Measurements from ENCODE around the gene ANO1. TPM values are rescaled to one million over a fixed set of nuclear protein-coding genes. Genes with fewer than 3 reads are reported as not detected.

The ANO1 gene
- polyA plus RNA-seq, 4 donors = 1.1 to 8.3 (median 2.9) TPM; not detected in 1

DNA sequence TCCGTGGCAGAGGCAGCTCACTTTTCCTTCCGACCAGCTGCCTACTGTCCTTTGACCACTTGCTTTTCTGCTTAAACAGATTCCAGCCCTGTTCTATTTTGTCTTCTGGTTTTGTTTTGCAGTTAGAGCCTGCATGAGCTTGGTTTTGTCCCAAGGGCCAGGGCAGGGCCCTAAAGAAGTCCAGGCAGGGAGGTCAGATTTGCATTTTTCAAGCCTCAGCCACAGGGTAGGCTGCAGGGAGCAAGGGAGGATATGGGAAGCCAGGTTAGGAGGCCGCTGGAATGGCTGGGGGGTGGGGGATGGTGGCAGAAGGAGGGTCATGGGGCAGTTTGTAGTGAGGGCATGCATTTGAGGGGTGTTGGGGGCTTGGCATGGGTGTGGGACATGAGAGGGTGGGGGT, 148.1 kb downstream of the ANO1 start:
- DNase-seq (no peak), FAIRE-seq (no peak)
- Histone ChIP-seq H3K4me1 (ENCODE audit: control insufficient read depth in 3 of 3, insufficient read depth in 2 of 3, low read depth in 1 of 3, low read length in 2 of 3) (peaks cover 4 to 13% (median 4%) of the 10 kb centered on the region in 3 donors), H3K4me3 (ENCODE audit: low read depth in 1 of 3, low read length in 3 of 3) (no peak overlapping the region), H3K27ac (ENCODE audit: low read depth in 1 of 3, low read length in 2 of 3) (peak overlapping the region in 2 of 3 donors; percentile 76 to 89), H3K9me3 (ENCODE audit: control insufficient read depth in 2 of 2, insufficient read depth in 1 of 2, low read depth in 1 of 2, low read length in 1 of 2) (peaks cover 0 to 3% of the 10 kb centered on the region in 2 donors), H3K36me3 (ENCODE audit: control insufficient read depth in 3 of 3, insufficient read depth in 2 of 3, low read depth in 1 of 3, low read length in 3 of 3) (no peaks in the 10 kb centered on the region), H3K27me3 (ENCODE audit: control insufficient read depth in 3 of 3, insufficient read depth in 3 of 3, low read length in 3 of 3) (no peaks in the 10 kb centered on the region)
- WGBS, 3 donors = 24 to 69% (median 47%) methylated on average over 3 of the region's 3 CpGs

DNA sequence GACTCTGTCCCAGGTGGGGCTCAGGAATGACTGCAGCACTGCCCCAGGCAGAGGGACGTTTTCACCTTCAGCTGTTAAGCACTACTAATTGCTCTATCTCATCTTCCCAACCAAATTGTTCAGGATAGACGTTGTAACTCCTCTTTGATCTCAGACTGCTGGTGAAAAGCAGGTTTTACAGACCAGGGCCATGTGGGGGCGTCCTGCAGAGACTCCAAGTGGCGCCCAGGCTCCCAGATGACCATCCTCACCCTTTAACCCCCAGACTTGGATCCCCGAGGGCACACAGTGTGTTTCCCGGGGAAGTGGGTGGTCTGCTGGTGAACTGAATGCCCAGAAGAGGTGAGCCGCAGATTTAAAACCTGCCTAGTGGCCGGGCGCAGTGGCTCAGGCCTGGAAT, 148.8 kb downstream of the ANO1 start:
- Histone ChIP-seq H3K36me3 (ENCODE audit: control insufficient read depth in 3 of 3, insufficient read depth in 2 of 3, low read depth in 1 of 3, low read length in 3 of 3) (no peaks in the 10 kb centered on the region), H3K9me3 (ENCODE audit: control insufficient read depth in 2 of 2, insufficient read depth in 1 of 2, low read depth in 1 of 2, low read length in 1 of 2) (peaks cover 0 to 3% of the 10 kb centered on the region in 2 donors), H3K4me3 (ENCODE audit: low read depth in 1 of 3, low read length in 3 of 3) (no peak overlapping the region), H3K27ac (ENCODE audit: low read depth in 1 of 3, low read length in 2 of 3) (peak overlapping the region in 2 of 3 donors; percentile 76 to 89), H3K27me3 (ENCODE audit: control insufficient read depth in 3 of 3, insufficient read depth in 3 of 3, low read length in 3 of 3) (no peaks in the 10 kb centered on the region), H3K4me1 (ENCODE audit: control insufficient read depth in 3 of 3, insufficient read depth in 2 of 3, low read depth in 1 of 3, low read length in 2 of 3) (peaks cover 4 to 13% (median 4%) of the 10 kb centered on the region in 3 donors)
- no peak for FAIRE-seq
- 56 to 58% (median 57%) methylated on average over 9 of the region's 9 CpGs for WGBS, 3 donors
- DNase-seq = no peak

DNA sequence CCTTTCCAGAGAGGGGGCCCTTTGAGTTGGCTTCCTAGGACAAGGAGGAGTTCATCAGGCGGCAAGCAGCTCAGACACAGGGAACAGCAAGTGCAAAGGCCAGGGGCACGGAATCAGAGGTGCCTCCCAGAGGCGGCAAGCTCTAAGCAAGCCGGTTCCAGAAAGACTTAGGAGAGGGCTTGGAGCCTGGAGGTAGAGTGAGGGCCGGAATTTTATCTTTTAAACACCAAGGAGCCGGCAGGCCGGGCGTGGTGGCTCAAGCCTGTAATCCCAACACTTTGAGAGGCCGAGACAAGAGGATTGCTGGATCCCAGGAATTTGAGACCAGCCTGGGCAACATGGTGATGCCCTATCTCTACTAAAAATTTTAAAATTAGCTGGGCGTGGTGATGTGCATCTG, 151.6 kb downstream of the ANO1 start:
- Histone ChIP-seq H3K9me3 (ENCODE audit: control insufficient read depth in 2 of 2, insufficient read depth in 1 of 2, low read depth in 1 of 2, low read length in 1 of 2) (peaks cover 1 to 6% of the 10 kb centered on the region in 2 donors), H3K36me3 (ENCODE audit: control insufficient read depth in 3 of 3, insufficient read depth in 2 of 3, low read depth in 1 of 3, low read length in 3 of 3) (no peaks in the 10 kb centered on the region), H3K27ac (ENCODE audit: low read depth in 1 of 3, low read length in 2 of 3) (no peak overlapping the region), H3K27me3 (ENCODE audit: control insufficient read depth in 3 of 3, insufficient read depth in 3 of 3, low read length in 3 of 3) (no peaks in the 10 kb centered on the region), H3K4me3 (ENCODE audit: low read depth in 1 of 3, low read length in 3 of 3) (no peak overlapping the region), H3K4me1 (ENCODE audit: control insufficient read depth in 3 of 3, insufficient read depth in 2 of 3, low read depth in 1 of 3, low read length in 2 of 3) (peaks cover 4 to 13% (median 4%) of the 10 kb centered on the region in 3 donors)
- FAIRE-seq (no peak), DNase-seq (peak in 1 of 2 donors; percentile 43)
- 53 to 70% (median 68%) methylated on average over 10 of the region's 10 CpGs for WGBS, 3 donors

DNA sequence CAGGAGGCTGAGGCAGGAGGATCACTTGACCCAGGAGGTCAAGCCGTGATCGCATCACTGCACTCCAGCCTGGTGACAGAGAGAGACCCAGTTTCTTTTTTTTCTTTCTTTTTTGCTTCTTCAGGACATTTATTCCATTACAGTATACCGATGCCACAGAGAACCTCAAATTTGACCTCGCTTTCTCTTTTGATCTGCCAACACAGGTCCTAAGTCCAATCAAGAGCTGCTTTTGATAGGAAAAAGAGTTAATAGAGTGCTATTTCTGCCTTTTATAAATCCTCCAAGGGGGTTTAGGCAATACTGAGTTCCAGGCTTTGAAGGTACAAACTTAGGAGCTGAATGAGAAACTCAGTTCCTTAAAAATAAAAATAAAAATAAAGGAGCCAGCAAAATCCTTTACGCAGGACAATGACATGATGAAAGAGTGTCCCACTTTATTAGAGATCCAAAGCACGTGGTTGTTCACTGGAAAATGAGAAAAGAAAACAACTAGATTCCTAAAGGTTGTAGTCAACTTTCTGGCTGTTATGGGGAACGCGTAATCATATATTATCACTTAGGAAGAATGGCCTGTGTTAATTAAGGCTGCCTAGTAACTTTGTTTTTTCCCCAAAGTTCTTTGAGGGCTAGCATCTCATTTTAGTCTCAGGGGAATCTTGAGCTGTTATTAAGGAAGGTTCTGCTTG, 152.2 kb downstream of the ANO1 start:
- no peak for FAIRE-seq

DNA sequence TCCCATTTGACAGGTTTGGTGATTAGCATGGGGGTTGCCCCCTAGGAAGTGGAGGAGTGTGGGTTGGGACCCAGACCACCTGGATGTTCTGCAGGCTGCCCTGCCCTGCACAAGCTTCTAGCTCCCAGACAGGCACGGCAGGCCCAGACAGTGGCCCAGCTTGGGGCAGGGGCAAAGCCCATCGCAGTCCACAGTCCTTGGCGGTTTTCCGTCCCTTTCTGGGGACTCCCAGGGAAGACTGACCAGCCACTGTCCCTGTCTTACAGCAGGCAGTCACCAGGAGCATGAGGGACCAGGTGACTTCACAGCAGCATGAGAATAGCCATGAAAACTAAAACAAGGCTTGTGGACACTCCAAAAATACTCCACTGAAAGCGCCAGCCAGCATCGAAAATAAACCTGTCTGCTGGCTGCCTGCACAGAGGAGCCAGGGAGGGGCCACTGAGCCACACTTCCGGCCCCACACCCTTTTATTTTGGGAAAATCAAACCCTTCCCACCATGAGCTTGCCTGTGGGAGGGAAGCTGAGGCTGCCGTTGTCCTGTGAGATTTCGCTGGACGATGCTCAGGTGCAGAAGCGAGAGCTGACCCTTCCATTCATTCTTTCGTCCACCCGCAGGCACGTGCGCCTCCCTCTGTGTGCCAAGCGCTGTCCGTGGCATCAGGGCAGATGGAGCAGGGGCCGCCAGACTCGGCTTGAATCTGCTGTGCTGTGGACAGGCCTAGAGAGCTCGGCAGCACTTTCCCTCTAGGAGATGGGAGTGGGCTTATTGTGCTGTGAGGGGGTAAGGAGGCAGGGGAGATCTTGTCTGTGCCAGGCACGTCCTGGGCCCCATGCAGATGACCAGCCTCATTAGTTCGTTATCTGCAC, 153.0 kb downstream of the ANO1 start:
- DNase-seq (no peak), FAIRE-seq (no peak)
- Histone ChIP-seq H3K27me3 (ENCODE audit: control insufficient read depth in 3 of 3, insufficient read depth in 3 of 3, low read length in 3 of 3) (no peaks in the 10 kb centered on the region), H3K27ac (ENCODE audit: low read depth in 1 of 3, low read length in 2 of 3) (no peak overlapping the region), H3K4me3 (ENCODE audit: low read depth in 1 of 3, low read length in 3 of 3) (no peak overlapping the region), H3K9me3 (ENCODE audit: control insufficient read depth in 2 of 2, insufficient read depth in 1 of 2, low read depth in 1 of 2, low read length in 1 of 2) (peaks cover 1 to 3% of the 10 kb centered on the region in 2 donors), H3K36me3 (ENCODE audit: control insufficient read depth in 3 of 3, insufficient read depth in 2 of 3, low read depth in 1 of 3, low read length in 3 of 3) (no peaks in the 10 kb centered on the region), H3K4me1 (ENCODE audit: control insufficient read depth in 3 of 3, insufficient read depth in 2 of 3, low read depth in 1 of 3, low read length in 2 of 3) (peaks cover 4 to 5% (median 4%) of the 10 kb centered on the region in 3 donors)
- 83 to 91% (median 84%) methylated on average over 22 of the region's 22 CpGs for WGBS, 3 donors

More for the DNA sequence above, 152.2 kb downstream of the ANO1 start:
- H3K36me3 ChIP-seq (ENCODE audit: control insufficient read depth in 3 of 3, insufficient read depth in 2 of 3, low read depth in 1 of 3, low read length in 3 of 3) = no peaks in the 10 kb centered on the region
- H3K4me3 ChIP-seq (ENCODE audit: low read depth in 1 of 3, low read length in 3 of 3) = no peak overlapping the region
- H3K9me3 ChIP-seq (ENCODE audit: control insufficient read depth in 2 of 2, insufficient read depth in 1 of 2, low read depth in 1 of 2, low read length in 1 of 2) = peaks cover 1 to 5% of the 10 kb centered on the region in 2 donors
- peak in 1 of 2 donors; percentile 35 for DNase-seq
- H3K4me1 ChIP-seq (ENCODE audit: control insufficient read depth in 3 of 3, insufficient read depth in 2 of 3, low read depth in 1 of 3, low read length in 2 of 3) = peaks cover 4 to 13% (median 4%) of the 10 kb centered on the region in 3 donors
- no peaks in the 10 kb centered on the region for H3K27me3 ChIP-seq (ENCODE audit: control insufficient read depth in 3 of 3, insufficient read depth in 3 of 3, low read length in 3 of 3)
- 41 to 74% (median 62%) methylated on average over 8 of the region's 8 CpGs for WGBS, 3 donors
- no peak overlapping the region for H3K27ac ChIP-seq (ENCODE audit: low read depth in 1 of 3, low read length in 2 of 3)

DNA sequence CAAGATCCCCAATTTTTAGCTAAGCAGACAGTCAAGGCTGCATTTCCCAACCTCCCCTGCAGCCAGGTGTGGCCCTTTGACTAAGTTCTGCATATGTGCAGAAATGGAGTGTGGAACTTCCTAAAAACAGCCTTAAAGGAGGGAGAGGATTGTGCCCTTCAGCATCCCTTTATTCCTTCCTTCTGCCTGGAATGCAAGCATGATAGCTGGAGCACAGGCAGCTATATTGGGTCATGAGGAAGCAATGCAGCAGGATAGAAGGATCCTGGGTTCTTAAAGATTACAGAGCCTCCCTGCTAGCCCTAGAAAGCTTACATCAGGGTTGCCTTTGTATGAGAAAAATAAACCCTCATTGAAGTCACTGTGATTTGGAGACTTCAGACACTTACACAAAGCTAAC, 154.9 kb downstream of the ANO1 start:
- DNase-seq (no peak), FAIRE-seq (no peak)
- Histone ChIP-seq H3K4me3 (ENCODE audit: low read depth in 1 of 3, low read length in 3 of 3) (no peak overlapping the region), H3K27ac (ENCODE audit: low read depth in 1 of 3, low read length in 2 of 3) (no peak overlapping the region), H3K27me3 (ENCODE audit: control insufficient read depth in 3 of 3, insufficient read depth in 3 of 3, low read length in 3 of 3) (no peaks in the 10 kb centered on the region), H3K36me3 (ENCODE audit: control insufficient read depth in 3 of 3, insufficient read depth in 2 of 3, low read depth in 1 of 3, low read length in 3 of 3) (no peaks in the 10 kb centered on the region), H3K4me1 (ENCODE audit: control insufficient read depth in 3 of 3, insufficient read depth in 2 of 3, low read depth in 1 of 3, low read length in 2 of 3) (peaks cover 0 to 4% (median 0%) of the 10 kb centered on the region in 3 donors), H3K9me3 (ENCODE audit: control insufficient read depth in 2 of 2, insufficient read depth in 1 of 2, low read depth in 1 of 2, low read length in 1 of 2) (peaks cover 1 to 3% of the 10 kb centered on the region in 2 donors)

DNA sequence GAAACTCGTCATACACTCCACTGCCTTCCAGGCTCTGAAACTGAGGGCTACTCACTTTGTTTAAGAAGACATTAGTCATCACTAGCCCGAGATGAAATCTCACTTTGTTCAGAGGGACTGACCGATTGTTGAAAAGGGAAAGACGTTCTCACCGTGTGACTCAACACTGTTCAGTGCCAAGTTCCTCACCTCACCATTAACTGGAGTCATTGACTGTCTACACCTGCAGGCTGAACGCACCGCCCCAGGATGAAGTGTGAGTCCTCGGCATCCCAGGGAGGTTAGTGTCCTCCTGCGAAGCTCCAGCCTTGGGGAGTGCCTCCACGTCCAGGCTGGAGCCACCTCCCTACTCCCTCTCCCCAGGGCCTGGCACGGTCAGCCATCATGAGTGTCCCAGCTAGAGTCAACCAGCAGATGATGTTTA, 155.4 kb downstream of the ANO1 start:
- WGBS, 3 donors = 33 to 66% (median 40%) methylated on average over 11 of the region's 11 CpGs
- FAIRE-seq (no peak), DNase-seq (peak in 1 of 2 donors; percentile 72)
- H3K36me3 ChIP-seq (ENCODE audit: control insufficient read depth in 3 of 3, insufficient read depth in 2 of 3, low read depth in 1 of 3, low read length in 3 of 3) = no peaks in the 10 kb centered on the region
- no peak overlapping the region for H3K27ac ChIP-seq (ENCODE audit: low read depth in 1 of 3, low read length in 2 of 3)
- H3K9me3 ChIP-seq (ENCODE audit: control insufficient read depth in 2 of 2, insufficient read depth in 1 of 2, low read depth in 1 of 2, low read length in 1 of 2) = peaks cover 1 to 3% of the 10 kb centered on the region in 2 donors
- no peak overlapping the region for H3K4me3 ChIP-seq (ENCODE audit: low read depth in 1 of 3, low read length in 3 of 3)
- peaks cover 0 to 4% (median 0%) of the 10 kb centered on the region in 3 donors for H3K4me1 ChIP-seq (ENCODE audit: control insufficient read depth in 3 of 3, insufficient read depth in 2 of 3, low read depth in 1 of 3, low read length in 2 of 3)
- H3K27me3 ChIP-seq (ENCODE audit: control insufficient read depth in 3 of 3, insufficient read depth in 3 of 3, low read length in 3 of 3) = no peaks in the 10 kb centered on the region

DNA sequence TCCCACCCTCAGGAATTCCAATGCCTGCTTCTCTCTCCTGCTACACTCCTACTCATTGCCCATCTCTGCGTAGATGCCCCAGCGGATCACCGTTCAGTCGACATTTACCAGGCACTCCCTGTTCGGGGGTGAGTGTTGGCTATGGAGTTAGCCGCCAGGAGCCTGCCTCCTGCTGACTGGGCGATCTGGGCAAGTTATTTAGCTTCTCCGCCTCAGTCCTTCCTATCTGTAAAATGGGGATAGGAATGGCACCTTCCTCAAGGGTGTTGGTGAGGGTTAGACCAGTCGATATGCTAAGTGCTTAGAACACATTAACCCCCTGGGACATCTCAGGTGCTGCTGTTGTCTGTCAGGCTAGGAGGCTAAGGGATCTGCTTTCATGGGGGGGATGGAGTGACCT, 155.8 kb downstream of the ANO1 start:
- WGBS, 3 donors = 92 to 97% (median 93%) methylated on average over 9 of the region's 9 CpGs

More for the DNA sequence above, 155.8 kb downstream of the ANO1 start:
- H3K27ac ChIP-seq (ENCODE audit: low read depth in 1 of 3, low read length in 2 of 3) = no peak overlapping the region
- H3K36me3 ChIP-seq (ENCODE audit: control insufficient read depth in 3 of 3, insufficient read depth in 2 of 3, low read depth in 1 of 3, low read length in 3 of 3) = no peaks in the 10 kb centered on the region
- FAIRE-seq (no peak), DNase-seq (no peak)
- H3K4me3 ChIP-seq (ENCODE audit: low read depth in 1 of 3, low read length in 3 of 3) = no peak overlapping the region
- no peaks in the 10 kb centered on the region for H3K27me3 ChIP-seq (ENCODE audit: control insufficient read depth in 3 of 3, insufficient read depth in 3 of 3, low read length in 3 of 3)
- peaks cover 1 to 3% of the 10 kb centered on the region in 2 donors for H3K9me3 ChIP-seq (ENCODE audit: control insufficient read depth in 2 of 2, insufficient read depth in 1 of 2, low read depth in 1 of 2, low read length in 1 of 2)
- peaks cover 0 to 4% (median 0%) of the 10 kb centered on the region in 3 donors for H3K4me1 ChIP-seq (ENCODE audit: control insufficient read depth in 3 of 3, insufficient read depth in 2 of 3, low read depth in 1 of 3, low read length in 2 of 3)

Data from small intestine (tissue), 7 donors.